Stimulated activated CD8-positive, alpha-beta memory T cell treated with anti-CD3 and anti-CD28 coated beads, Interleukin-2, amount 100 ng/mL, for 48 hours (primary cell): ENCODE measurements around the gene YWHAH.

Experiments used
- DNase-seq, 2 donors: peaks; one replicate each; pipeline ENCODE4 v3.0.0-alpha.2; 2020; ENCODE audit warnings: low read depth in 2 of 2

Gene YWHAH

DNA sequence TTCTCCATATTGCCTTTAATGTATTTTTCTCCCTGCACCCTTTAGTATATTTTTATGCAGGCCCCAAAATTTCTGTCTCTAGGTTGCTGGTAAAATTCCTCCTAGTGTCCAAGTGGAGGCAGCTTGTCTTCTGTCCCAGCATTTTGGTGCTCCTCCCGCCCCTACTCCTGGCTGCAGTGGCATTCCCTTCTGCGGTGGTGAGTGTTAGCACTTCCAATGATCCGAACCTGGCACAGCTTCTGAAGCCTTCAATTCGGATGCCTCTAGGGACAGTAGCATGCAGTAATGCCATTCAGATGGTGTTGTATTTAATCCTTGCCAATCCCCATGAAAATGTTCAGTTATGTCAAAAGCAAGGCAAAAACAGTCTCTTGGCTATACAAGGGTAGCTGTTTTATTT, 5.9 kb downstream of the YWHAH start:
- no peak for DNase-seq

DNA sequence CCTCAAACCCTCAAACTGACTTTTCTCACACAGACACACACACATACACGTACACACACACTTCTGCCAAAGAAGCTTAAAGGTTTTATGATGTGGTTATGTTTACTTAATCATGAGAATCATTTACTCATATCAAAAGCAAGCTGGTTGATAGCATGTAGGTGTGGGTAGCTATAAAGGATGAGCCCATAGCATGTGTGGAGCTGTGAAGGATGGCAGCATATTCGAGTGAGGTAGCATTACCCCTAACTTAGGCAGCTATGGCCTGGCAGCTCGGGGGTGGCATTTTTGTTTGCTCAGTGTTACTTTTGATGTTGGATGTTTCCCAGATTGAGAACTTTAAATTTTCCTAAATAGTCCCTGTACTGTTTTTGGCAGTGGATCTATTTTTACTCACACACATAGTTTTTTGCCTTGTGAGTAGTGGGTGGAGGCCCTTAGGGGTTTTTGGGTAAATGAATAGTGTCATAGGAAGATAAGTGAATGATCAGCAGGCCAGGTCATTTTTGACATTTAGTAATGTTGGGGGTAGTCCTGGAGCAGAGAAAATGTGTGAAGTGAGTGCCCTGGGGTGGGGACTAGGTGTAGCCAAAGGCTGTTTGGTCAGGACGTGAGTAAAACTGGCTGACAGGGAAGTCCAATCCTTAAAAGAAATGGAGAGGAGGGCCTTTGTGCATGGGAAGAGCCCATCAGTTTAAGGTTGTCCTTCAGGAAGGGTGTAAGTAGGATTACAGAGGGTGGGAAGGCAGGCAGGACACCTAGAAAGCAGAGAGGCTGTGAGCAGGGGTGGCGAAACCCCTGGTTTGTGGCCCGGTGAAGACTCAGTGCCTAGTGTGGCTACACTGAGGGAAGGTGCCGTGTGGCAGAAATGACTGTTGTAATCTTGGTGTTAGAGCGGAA, 7.1 kb downstream of the YWHAH start:
- DNase-seq = no peak

DNA sequence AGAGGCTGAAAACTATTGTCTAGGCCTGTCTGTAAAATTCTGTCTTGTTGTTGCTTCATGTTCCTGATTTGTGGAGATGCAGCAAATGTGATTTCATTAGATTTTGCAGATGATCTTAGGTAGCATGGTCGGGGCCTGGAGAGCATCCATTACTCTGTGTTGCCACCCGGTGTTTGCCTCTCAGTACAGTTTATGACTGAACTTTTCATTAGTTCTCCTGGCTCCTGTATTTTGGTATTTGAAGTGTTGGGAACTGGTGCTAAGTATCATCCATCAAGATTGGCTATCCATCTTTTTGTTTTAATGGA, 7.7 kb downstream of the YWHAH start:
- DNase-seq = no peak

DNA sequence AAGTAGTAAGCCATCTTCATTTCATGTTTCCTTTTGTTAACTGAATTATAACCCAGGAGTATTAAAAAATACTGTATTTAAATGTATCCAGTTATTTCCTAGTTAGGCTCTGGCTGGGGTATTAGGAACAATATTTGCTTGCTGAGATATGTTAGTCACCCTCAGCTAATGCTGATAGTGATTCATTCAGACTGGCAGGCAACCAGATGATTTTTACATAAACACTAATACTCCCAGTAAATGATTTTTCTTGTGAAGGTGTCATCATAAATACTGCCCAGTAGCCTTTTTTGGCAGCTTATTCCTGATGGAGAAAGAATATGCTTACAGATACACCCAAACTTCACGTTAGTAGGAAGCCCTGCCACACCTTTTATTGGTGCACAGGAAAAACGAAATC, 8.1 kb downstream of the YWHAH start:
- no peak for DNase-seq

DNA sequence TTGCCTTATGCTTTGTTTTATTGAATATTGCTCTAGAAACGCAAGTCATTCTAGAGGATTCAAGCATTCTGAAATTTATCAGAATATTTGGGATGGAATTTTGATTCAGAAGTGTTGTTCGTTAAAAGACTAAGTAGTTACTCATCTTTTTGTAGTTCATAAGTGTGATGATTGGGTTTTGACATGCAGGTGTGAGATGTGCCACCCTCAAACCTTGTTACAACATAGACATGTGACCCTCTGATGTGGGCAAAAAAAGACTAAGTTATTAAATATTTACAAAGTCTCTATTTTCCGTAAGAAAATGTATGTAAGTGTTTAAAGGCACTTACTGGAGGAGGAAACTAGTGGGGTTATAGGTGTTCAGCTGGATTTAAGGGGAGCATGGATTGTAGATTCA, 8.9 kb downstream of the YWHAH start:
- DNase-seq = no peak

DNA sequence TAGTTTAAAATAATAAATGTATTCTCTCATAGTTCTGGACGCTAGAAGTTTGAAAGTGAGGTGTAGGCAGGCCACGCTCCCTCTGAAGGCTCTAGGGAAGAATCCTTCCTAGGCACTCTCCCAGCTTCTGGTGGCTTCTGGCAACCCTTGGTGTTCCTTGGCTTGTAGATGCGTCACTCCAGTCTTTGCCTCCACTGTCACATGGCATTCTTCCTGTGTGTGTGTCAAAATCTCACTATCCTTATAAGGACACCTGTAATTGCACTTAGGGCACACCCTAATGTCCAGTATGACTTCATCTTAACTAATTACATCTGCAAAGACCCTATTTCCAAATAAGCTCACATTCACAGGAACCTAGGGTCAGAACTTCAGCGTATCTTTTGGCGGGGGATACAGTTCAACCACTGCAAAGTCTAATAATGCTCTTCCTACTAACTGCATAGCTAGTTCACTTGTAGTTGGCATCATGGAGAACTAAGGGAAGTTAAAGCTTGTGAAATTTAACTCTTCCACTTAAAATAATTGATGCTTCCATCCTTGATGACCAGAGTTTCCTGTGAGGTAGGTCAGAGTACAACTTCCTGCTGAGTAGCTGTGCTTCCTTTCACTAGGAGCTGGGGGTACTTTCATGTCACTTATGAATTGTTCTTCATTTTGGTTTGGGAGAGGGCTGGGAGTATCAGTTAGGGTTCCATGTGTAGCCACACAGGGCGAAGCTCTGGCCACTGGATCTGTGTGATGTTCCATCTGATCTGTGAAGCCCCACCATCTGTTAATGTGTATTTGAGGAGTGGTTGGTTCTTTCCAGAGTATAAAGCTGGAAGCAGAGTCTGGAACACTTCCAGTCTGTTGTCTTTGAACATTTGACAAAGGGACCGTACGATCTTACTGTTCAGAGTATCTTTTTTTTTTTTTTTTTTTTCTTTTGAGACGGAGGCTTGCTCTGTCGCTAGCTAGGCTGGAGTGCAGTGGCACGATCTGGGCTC, 10.5 kb downstream of the YWHAH start:
- DNase-seq = no peak

DNA sequence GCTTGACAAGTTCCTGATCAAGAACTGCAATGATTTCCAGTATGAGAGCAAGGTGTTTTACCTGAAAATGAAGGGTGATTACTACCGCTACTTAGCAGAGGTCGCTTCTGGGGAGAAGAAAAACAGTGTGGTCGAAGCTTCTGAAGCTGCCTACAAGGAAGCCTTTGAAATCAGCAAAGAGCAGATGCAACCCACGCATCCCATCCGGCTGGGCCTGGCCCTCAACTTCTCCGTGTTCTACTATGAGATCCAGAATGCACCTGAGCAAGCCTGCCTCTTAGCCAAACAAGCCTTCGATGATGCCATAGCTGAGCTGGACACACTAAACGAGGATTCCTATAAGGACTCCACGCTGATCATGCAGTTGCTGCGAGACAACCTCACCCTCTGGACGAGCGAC, 12.0 kb downstream of the YWHAH start:
- DNase-seq = no peak

DNA sequence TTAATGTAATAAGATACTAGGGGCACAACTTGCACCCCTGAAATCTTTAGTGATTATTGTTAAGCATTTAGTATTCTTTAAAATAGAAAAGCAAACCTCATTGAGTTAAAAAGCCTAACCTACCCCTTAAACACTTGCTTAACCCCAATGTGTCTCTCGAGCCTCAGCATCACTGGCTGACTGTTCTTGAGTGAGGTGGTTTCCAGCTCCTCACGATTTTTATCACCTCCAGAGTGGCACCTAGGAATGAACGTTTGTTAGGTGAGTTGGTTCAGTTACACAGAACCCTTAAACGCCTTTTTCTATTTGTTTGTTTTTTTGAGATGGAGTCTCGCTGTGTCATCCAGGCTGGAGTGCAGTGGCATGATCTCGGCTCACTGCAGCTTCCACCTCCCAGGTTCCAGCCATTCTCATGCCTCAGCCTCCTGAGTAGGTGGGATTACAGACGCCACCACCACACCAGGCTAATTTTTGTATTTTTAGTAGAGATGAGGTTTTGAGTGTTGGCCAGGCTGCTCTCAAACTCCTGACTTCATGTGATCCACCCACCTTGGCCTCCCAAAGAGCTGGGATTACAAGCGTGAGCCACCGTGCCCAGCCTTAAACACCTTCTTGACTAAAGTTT, 13.7 kb downstream of the YWHAH start:
- no peak for DNase-seq

DNA sequence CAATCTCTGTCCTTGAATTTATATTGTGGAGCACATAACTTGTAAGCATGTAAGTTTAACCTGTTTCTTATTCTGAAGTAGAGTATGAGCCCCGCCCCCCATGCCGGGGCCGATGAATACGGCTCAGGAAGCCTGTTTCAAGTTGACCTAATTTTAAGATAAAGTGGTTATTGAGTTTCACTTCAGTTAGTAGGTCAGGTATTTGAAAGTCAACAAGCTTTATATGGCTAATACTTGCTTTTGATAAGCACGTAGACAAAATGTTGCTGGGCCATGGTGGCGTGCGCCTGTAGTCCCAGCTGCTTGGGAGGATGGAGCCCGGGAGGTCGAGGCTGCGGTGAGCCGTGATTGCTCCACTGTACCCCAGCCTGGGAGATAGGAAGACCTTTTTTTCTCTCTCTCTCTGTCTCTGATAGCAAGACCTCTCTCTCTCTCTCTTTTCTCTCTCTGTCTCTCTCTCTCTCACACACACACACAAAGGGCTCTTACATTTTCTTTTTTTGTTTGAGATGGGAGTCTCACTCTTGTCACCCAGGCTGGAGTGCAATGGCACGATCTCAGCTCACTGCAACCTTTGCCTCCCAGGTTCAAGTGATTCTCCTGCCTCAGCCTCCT, 14.4 kb downstream of the YWHAH start:
- no peak for DNase-seq

DNA sequence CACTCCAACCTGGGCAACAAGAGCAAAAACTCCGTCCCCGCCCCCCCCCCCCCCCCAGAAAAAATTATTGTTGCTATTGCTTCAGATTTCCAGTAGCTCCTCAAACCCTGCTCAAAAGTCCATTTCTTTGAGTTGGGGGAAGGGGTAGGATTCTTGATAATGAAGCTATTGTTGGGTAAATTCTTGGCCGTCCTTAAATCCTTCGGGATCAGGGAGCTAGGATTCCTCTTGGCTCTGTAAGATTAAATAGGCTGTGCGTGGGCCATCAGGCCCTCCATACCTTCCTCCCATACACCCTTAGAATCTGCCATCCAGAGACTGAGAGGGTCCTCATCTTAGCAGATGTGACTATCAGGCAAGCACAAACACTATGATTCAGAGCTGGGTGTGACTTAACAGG, 16.4 kb downstream of the YWHAH start:
- DNase-seq = no peak

DNA sequence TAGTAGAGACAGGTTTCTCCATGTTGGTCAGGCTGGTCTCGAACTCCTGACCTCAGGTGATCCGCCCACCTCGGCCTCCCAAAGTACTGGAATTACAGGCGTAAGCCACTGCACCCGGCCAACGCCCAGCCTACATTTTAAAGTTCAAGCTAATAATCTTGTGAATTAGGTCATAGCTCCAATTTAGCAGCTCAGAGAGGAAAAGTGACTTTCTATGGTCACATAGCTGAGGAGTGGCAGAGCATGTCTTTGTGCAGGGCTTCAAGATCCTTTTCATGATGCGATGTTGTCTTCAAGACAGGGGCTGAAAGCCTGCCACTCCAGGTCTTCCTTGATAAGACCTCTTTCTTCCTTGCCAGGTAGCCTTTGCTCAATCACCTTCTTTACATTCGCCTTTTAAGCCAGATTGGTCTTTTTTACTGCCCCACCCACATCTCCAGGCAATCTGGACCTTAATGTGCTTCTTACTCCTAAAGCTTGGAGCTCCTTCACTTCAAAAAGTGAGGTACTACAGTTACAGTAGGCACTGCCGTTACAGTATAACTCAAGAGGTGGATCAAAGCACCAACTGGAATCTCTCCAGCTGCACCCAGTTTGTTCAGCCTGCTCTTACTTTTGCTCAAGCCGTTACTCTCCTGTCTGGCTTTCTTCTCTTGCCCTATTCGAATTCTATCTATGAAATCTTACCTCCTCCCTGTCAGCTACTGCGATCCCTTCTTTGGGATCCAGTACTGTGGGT, 18.2 kb downstream of the YWHAH start:
- DNase-seq = no peak

DNA sequence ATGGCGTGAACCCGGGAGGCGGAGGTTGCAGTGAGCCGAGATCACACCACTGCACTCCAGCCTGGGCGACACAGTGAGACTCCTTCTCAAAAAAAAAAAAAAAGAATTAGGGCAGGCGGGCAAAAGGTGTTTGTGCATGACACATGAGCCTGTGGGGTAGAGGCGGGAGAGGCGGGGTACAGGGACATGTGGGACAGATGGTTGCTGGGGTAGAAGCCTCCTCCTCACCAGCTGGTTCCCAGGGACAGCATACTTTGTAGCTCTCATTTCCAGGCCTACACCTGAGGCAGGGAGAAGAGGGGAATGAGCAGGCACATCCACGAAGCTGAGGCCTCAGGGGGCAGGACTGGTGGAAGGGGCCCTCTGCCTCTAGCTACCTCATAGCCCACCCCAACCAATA, 23.7 kb downstream of the YWHAH start:
- no peak for DNase-seq

DNA sequence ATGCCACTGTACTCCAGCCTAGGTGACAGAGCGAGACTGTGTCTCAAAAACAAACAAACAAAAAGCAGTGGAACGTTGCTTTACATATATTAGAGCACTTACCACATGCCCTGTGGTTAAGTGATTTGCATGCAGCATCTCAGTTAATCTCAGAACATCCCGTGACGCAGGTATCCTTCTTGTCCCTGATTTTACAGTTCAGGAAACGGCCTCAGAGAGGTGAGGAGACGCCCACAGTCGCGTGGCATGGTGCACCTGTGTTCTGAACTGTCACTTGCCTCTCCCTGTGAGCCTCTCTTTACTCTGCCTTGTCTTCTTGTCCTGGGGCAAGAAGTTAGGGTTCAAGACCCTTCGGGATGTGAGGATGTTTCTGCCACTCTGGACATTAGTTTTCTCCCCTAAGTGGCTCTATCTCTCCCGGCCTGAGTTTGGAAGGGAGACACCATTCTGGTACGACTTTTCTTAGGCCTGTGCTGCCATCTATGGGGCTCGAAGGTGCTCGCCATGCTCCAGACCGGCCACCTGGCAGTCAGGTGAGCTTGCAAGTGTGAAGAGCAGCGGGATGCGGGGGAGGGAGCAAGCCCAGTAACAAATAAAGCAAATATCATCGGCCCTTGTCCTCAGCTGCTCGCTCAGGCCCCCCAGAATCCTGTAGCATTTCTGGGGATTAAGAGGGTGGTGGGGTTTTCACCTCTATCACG, 25.6 kb downstream of the YWHAH start:
- DNase-seq = peak; percentile 24 to 34

DNA sequence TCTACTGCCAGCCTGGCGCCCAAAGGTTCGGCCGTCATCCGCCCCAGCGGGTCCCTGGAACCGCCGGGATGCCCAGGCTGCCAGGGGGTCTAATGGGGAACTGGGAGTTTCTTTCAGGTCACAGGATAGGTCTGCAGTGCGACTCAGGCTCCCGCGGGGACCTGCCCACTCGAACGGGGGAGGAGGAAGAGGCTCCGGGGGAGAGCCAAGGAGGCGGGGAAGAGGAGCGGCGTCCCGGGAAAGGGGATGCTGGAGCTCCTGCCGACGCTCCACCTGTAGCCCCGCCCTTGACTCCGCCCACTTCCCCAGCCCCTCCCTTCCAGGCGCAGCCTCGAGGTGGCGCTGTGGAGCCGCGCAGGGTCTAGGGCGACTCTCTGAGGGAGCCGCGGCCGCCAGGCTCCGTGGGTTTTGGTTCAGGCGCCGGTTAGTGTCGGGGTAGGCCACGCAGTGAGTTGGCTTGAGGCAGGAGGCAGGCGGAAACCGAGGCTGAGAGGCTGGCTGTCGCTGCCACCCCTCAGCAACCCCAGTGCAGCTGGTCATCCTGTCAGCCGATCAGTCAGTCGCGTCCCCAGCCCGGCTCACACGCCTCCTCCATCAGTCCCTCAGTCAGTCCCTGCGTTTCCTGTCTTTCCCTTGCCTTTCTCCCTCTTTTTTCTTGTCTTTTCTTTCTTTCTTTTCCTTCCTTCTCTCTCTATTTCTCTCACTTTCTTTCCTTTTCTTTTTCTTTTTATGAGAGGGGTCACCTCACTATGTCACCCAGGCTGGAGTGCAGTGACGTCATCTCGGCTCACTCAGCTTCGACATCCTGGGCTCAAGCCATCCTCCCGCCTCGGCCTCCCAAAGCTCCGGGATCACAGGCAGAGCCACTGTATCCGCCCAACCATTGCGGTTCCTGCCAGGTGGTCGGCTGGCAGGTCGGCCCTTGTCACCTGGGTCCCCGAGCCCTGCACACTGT, 26.4 kb downstream of the YWHAH start:
- DNase-seq = peak; percentile 79 to 81

DNA sequence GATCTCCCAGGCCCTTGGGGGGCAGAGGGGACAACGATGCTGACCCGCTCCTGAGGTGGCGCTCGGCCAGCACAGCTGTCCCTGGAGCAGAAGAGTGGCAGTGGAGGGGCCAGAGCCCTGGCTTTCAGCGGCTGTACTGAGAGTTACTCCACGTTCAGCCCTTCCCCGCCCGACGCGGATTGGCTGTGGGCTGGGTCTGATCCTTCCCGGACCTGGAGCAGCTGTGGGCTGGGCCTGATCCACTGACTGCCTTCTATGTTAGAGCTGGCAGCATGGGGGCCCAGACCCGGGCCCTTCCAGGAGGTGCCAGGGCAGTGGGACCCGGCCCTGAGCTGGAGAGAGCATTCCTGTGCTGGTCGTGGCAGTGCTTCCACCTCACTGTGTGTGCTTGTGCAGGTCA, 27.8 kb downstream of the YWHAH start:
- no peak for DNase-seq

DNA sequence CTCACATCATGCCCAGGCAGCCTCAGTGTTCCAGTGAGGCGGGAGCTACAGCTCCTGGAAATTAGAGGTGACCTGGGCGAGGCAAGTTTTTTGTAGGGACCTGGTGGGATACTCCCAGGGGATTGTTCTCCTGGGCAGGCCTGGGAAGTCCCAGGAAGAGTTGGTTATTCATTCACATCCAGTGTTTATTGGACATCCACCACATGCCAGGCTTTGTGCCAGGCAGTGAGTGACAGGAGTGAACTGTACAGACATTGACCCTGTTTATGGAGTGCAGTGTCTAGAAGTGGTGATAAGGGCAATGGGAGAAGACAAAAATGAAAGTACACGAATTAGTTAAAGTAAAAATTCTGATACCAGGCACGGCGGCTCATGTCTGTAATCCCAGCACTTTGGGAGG, 29.4 kb downstream of the YWHAH start:
- DNase-seq = no peak

DNA sequence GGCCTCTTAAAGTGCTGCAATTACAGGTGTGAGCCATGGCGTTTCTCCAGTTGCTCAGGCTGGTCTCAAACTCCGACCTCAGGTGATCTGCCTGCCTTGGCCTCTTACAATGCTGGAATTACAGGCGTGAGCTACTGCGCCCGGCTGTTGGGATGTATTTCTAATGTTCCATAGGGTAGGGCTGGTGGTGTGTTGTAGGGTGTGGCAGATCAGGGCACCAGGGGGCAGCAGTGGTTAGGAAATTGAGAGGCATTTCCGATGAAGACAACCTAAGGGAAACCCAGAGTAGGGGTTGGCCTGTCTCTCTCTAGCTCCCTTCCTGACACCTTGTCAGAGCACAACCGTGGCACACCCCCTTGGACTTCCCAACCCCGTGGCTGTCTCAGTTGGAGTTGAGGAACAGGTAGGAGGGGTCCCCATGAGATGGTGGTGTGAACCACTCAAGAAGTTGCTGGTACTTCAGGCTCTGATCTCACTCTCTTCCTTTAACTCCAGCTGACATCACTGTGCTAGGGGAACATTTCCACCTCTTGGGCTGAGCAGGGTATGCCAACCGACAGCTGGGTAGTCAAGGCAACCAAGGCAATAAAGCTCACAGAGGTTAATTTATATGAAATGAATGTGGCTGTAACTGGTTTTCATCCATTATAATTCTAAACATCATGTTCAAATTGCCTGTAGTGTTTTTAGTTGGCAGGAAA, 33.0 kb downstream of the YWHAH start:
- peak; percentile 68 to 74 for DNase-seq

DNA sequence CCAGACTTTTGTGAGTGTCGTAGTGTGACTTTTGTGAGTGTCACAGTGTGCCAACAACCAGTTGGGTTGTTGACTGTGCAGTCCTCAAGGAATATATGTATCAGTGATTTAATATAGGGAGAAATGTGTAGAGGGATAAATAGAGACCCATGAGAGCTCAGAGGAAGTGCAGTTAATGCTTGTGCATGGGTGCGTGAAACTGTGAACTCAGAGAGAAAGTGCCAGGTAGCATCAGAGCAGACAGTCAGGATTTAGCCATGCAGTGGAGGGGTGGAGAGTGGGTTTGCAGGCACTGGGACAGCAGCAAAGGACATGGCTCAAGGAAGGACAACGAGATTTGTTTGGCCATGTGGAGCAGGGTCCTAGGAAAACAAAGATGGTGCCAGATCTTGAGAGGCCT, 33.6 kb downstream of the YWHAH start:
- DNase-seq = no peak

DNA sequence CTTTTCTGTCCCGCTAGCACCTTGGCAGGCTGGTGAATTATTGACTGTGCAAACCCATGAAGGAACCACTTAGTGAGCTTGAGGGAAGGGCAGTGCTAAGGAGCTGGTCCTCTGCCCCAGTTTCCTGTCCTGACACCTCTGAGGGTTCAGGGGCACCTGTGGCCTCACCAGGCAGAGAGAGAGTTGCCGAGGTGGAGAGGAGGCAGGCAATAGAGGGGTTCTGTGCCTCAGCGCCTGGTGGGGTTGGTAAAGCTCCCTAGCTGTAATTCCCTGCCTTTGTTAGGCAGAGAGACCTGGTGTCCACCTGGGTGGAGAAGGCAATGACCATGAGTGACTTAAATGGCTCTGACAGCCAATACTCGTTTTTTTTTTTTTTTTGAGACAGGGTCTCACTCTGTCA, 36.3 kb downstream of the YWHAH start:
- no peak for DNase-seq
